HCT116 (cell line): ENCODE measurements around the gene DDX23. TPM values are rescaled to one million over a fixed set of nuclear protein-coding genes. Genes with fewer than 3 reads are reported as not detected.

Source experiments
- ATAC-seq: fragments of 200-7000 bp; cut with Tn5 transposase; 2 replicates; pipeline ENCODE4 v1.9.1; 2020; ENCODE audit warnings: mild to moderate bottlenecking, moderate library complexity
- BruUV-seq: library from RNA; stranded (reverse); fragments of 400-500 nt; replicated peaks from 2 replicates; lab custom pipeline; 2021; lab: Mats Ljungman, UMichigan
- CTCF ChIA-PET: fragments of 300-600 bp; sonication (Branson Sonifier 250); formaldehyde crosslinking; loops from one replicate; lab custom pipeline; 2021; ENCODE audit warnings: antibody characterized with exemption; lab: Charles Lee
- POLR2A ChIA-PET: fragments of 300-600, 350-600 bp; sonication (Branson Sonifier 250); formaldehyde crosslinking; loops from one replicate; lab custom pipeline; 2021; ENCODE audit warnings: antibody characterized with exemption; lab: Charles Lee
- RAD21 ChIA-PET, 2 experiments: fragments of 300-600 bp; sonication (Branson Sonifier 250); formaldehyde crosslinking; loops; one replicate each; lab custom pipeline; 2023; ENCODE audit warnings: low total read pairs in 2 of 2; ENCODE audit not compliant: uncharacterized antibody in 2 of 2, unreplicated experiment in 2 of 2, low non-redundant PET in 1 of 2; lab: Charles Lee
- DNase-seq: peaks from one replicate; pipeline ENCODE4 v3.0.0-alpha.2; 2010; ENCODE audit warnings: low read depth, low spot score
- H2AFZ ChIP-seq: fragments of 200-600 bp; shearing (Covaris generic), sonication (generic); 2 replicates; pipeline ENCODE4 v1.6.1; 2017; ENCODE audit warnings: low read depth, mixed run types, mixed read lengths, antibody characterized with exemption, low read length; ENCODE audit not compliant: poor library complexity, severe bottlenecking
- H3K27ac ChIP-seq: 2 replicates; pipeline ENCODE4 v1.5.1; 2012; ENCODE audit warnings: low read depth, low read length
- H3K27me3 ChIP-seq: fragments of 200-600 bp; sonication (generic); 2 replicates; pipeline ENCODE4 v1.6.1; 2016; ENCODE audit warnings: mixed run types, low read length, mixed read lengths; ENCODE audit not compliant: insufficient read depth
- H3K36me3 ChIP-seq, 2 experiments: fragments of 200-500 bp in 1 of 2; fragments of 200-600 bp in 1 of 2; sonication (Bioruptor generic) in 1 of 2; sonication (generic) in 1 of 2; 2 replicates each; pipeline versions ENCODE4 v1.5.1 to v1.6.1; 2014 to 2016; ENCODE audit warnings: low read length in 2 of 2, inconsistent platforms in 1 of 2, mixed read lengths in 1 of 2, mixed run types in 1 of 2; ENCODE audit not compliant: insufficient read depth in 2 of 2, control insufficient read depth in 1 of 2
- H3K4me1 ChIP-seq, 2 experiments: fragments of 200-600 bp in 1 of 2; sonication (generic) in 1 of 2; 2 replicates each; pipeline versions ENCODE4 v1.5.1 to v1.6.1; 2012 to 2017; ENCODE audit warnings: low read length in 2 of 2, inconsistent platforms in 1 of 2, mild to moderate bottlenecking in 1 of 2, mixed read lengths in 1 of 2, mixed run types in 1 of 2, moderate library complexity in 1 of 2; ENCODE audit not compliant: insufficient read depth in 2 of 2, control insufficient read depth in 1 of 2
- H3K4me2 ChIP-seq: fragments of 200-600 bp; sonication (generic); 2 replicates; pipeline ENCODE4 v1.6.1; 2017; ENCODE audit warnings: mixed run types, low read length, mixed read lengths
- H3K4me3 ChIP-seq, 2 experiments: fragments of 200-600 bp in 1 of 2; sonication (generic) in 1 of 2; replicated peaks in 1 of 2; 2 replicates each; pipeline ENCODE4 v1.5.1; 2011 to 2016; ENCODE audit warnings: low read length in 2 of 2, control low read depth in 1 of 2, low read depth in 1 of 2, mild to moderate bottlenecking in 1 of 2, mixed read lengths in 1 of 2, mixed run types in 1 of 2
- H3K79me2 ChIP-seq: fragments of 200-600 bp; sonication (generic); 2 replicates; pipeline ENCODE4 v1.6.1; 2017; ENCODE audit warnings: mild to moderate bottlenecking, mixed run types, low read length, moderate library complexity, mixed read lengths; ENCODE audit not compliant: insufficient read depth
- H3K9ac ChIP-seq: fragments of 200-600 bp; sonication (generic); 2 replicates; pipeline ENCODE4 v1.6.1; 2016; ENCODE audit warnings: low read length, mixed read lengths
- H3K9me2 ChIP-seq: fragments of 200-600 bp; sonication (generic), shearing (Covaris generic); 2 replicates; pipeline ENCODE4 v1.6.1; 2017; ENCODE audit warnings: mixed run types, mild to moderate bottlenecking, moderate library complexity; ENCODE audit not compliant: insufficient read depth
- H3K9me3 ChIP-seq, 2 experiments: fragments of 200-500 bp in 1 of 2; fragments of 200-600 bp in 1 of 2; sonication (Bioruptor generic) in 1 of 2; sonication (generic) in 1 of 2; 2 replicates each; pipeline ENCODE4 v1.6.1; 2014 to 2017; ENCODE audit warnings: low read length in 2 of 2, mixed read lengths in 2 of 2, inconsistent platforms in 1 of 2, low read depth in 1 of 2, mild to moderate bottlenecking in 1 of 2, mixed run types in 1 of 2, moderate library complexity in 1 of 2; ENCODE audit not compliant: control insufficient read depth in 1 of 2, insufficient read depth in 1 of 2
- H4K20me1 ChIP-seq: fragments of 200-600 bp; sonication (generic), shearing (Covaris generic); 2 replicates; pipeline ENCODE4 v1.6.1; 2017; ENCODE audit warnings: mixed run types, mild to moderate bottlenecking, moderate library complexity; ENCODE audit not compliant: insufficient read depth
- ATF3 ChIP-seq: IDR thresholded peaks from 2 replicates; pipeline ENCODE4 v1.6.1; 2012
- EGR1 ChIP-seq: IDR thresholded peaks from 2 replicates; pipeline ENCODE4 v1.6.1; 2012; ENCODE audit warnings: low read depth
- EZH2phosphoT487 ChIP-seq: fragments of 200-600 bp; IDR thresholded peaks from 2 replicates; pipeline ENCODE4 v1.6.1; 2018; ENCODE audit warnings: antibody characterized with exemption, borderline replicate concordance
- FOSL1 ChIP-seq: IDR thresholded peaks from 2 replicates; pipeline ENCODE4 v1.6.1; 2012; ENCODE audit warnings: low read depth
- JUND ChIP-seq: IDR thresholded peaks from 2 replicates; pipeline ENCODE4 v1.6.1; 2012
- POLR2A ChIP-seq: IDR thresholded peaks from 2 replicates; pipeline ENCODE4 v1.7.0; 2011; ENCODE audit warnings: borderline replicate concordance; ENCODE audit not compliant: insufficient read depth, insufficient read length; ENCODE audit errors: extremely low read depth
- POLR2AphosphoS5 ChIP-seq: IDR thresholded peaks from 2 replicates; pipeline ENCODE4 v1.6.1; 2011; ENCODE audit warnings: mild to moderate bottlenecking, low read depth, low read length, moderate library complexity
- RAD21 ChIP-seq: IDR thresholded peaks from 2 replicates; pipeline ENCODE4 v1.6.1; 2012; ENCODE audit warnings: low read depth, mild to moderate bottlenecking
- SIN3A ChIP-seq: IDR thresholded peaks from 2 replicates; pipeline ENCODE4 v1.6.1; 2012; ENCODE audit warnings: low read depth
- SRF ChIP-seq: IDR thresholded peaks from 2 replicates; pipeline ENCODE4 v1.6.1; 2012; ENCODE audit warnings: low read depth
- TCF7L2 ChIP-seq: IDR thresholded peaks from 2 replicates; pipeline ENCODE4 v1.7.0; 2011; ENCODE audit warnings: borderline replicate concordance, inconsistent platforms; ENCODE audit not compliant: insufficient read depth, insufficient read length; ENCODE audit errors: extremely low read depth
- YY1 ChIP-seq: IDR thresholded peaks from 2 replicates; pipeline ENCODE4 v1.6.1; 2011; ENCODE audit warnings: low read length, low read depth, moderate library complexity, mild to moderate bottlenecking; ENCODE audit not compliant: insufficient replicate concordance; ENCODE audit errors: extremely low read depth
- ZFX ChIP-seq: fragments of 450-650 bp; IDR thresholded peaks from 2 replicates; pipeline ENCODE4 v1.6.1; 2017
- ZNF274 ChIP-seq: fragments of 200-500 bp; sonication (Bioruptor generic); IDR thresholded peaks from 2 replicates; pipeline ENCODE4 v1.6.1; 2014; ENCODE audit warnings: mild to moderate bottlenecking, low read depth, low read length, inconsistent platforms
- intact Hi-C: fragments of 100-400 bp; cut with micrococcal nuclease; formaldehyde crosslinking; loops from 2 replicates; pipeline ENCODE4 v1.10.0; 2022
- total RNA-seq: library from RNA; stranded (reverse); gene quantifications from one replicate; pipeline ENCODE4 v1.2.1, GENCODE V29; 2021; ENCODE audit not compliant: unreplicated experiment
- TF ChIP-seq, protein P1 (sequence below), 3 experiments: fragments of 200-600 bp in 1 of 3; sonication (generic) in 1 of 3; IDR thresholded peaks in 2 of 3; conservative IDR thresholded peaks in 1 of 3; 2 replicates each; pipeline ENCODE4 v1.5.1; 2012 to 2017; ENCODE audit warnings: low read depth in 2 of 3, low read length in 2 of 3, antibody characterized with exemption in 1 of 3, borderline replicate concordance in 1 of 3, control low read depth in 1 of 3, mild to moderate bottlenecking in 1 of 3, mixed read lengths in 1 of 3, mixed run types in 1 of 3, moderate library complexity in 1 of 3; ENCODE audit not compliant: insufficient read depth in 1 of 3

The DDX23 gene
- total RNA-seq, 1 experiment from 2014 or later, result 75.0 TPM

DNA sequence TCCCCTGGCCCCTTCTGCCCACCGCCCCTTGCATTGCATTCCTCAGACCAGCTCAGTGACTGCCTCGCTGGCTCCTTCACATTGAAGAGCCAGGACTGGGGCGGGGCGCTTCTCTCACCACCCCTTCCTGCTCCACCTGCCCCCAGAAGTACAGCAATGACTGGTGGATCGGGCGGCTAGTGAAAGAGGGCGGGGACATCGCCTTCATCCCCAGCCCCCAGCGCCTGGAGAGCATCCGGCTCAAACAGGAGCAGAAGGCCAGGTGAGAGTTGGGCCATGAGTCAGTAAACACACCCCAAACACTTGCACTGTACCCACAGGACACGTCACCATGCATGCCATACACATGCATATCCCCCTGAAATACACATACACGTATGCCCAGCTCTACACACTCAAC is 27.9 kb downstream of the DDX23 start:
- intact Hi-C loops, result no loop called here
- no peak overlapping the region for H3K4me2 ChIP-seq
- TF ChIP-seq FOSL1 (no peak), POLR2AphosphoS5 (no peak), JUND (no peak), EZH2phosphoT487 (no peak)
- CTCF ChIA-PET, result no interaction called here
- DNase-seq (no peak), ATAC-seq (no peak)
- H3K9me3 ChIP-seq, result no peaks in the 10 kb centered on the region
- BruUV-seq, result no TSS peak
- H3K27ac ChIP-seq, result no peak overlapping the region
- peaks cover 4 to 15% of the 10 kb centered on the region in 2 experiments; a peak in 3 of 4 replicates for H3K36me3 ChIP-seq
- H3K79me2 ChIP-seq, result no peaks in the 10 kb centered on the region
- no peaks in the 10 kb centered on the region for H3K9me2 ChIP-seq
- POLR2A ChIA-PET, result no interaction called here
- H3K27me3 ChIP-seq, result no peaks in the 10 kb centered on the region
- no peak overlapping the region for H3K9ac ChIP-seq
- no peaks in the 10 kb centered on the region for H4K20me1 ChIP-seq
- H3K4me1 ChIP-seq, result peaks cover 1 to 2% of the 10 kb centered on the region in 2 experiments; a peak in 2 of 4 replicates
- no peak overlapping the region for H2AFZ ChIP-seq
- RAD21 ChIA-PET, result no interaction called here
- no peak overlapping the region for H3K4me3 ChIP-seq

DNA sequence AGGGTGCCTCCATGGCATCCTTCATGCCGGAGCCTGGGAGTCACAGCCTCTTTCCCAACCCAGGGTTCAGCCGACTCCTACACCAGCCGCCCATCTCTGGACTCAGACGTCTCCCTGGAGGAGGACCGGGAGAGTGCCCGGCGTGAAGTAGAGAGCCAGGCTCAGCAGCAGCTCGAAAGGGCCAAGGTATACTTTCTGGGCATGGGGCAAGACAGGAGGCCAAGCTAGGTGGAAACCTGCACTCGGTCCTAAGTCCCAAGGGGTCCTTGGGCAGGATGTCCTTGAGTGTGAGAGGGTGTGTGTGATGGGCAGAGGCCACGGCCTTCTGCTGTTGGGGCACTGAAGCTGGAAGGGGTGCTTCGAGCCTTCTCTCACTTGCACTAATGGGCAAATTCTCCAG is 28.7 kb downstream of the DDX23 start:
- Histone ChIP-seq H4K20me1 (no peaks in the 10 kb centered on the region), H3K36me3 (peaks cover 0 to 7% of the 10 kb centered on the region in 2 experiments; a peak in 1 of 4 replicates), H3K4me3 (no peak overlapping the region), H3K4me2 (no peak overlapping the region), H3K9ac (no peak overlapping the region), H3K79me2 (no peaks in the 10 kb centered on the region), H2AFZ (no peak overlapping the region), H3K27me3 (no peaks in the 10 kb centered on the region), H3K9me2 (no peaks in the 10 kb centered on the region), H3K4me1 (peaks cover 3 to 8% of the 10 kb centered on the region in 2 experiments; a peak in 2 of 4 replicates), H3K27ac (no peak overlapping the region), H3K9me3 (no peaks in the 10 kb centered on the region)
- no peak for ATAC-seq
- BruUV-seq, result no TSS peak
- POLR2A ChIA-PET, result no interaction called here
- CTCF ChIA-PET, result no interaction called here
- intact Hi-C loops, result no loop called here
- RAD21 ChIA-PET, result no interaction called here
- no peak for TF ChIP-seq TCF7L2
- TF ChIP-seq POLR2AphosphoS5, result no peak
- TF ChIP-seq YY1, result no peak
- TF ChIP-seq SRF, result no peak
- no peak for TF ChIP-seq SIN3A
- TF ChIP-seq ATF3, result no peak
- TF ChIP-seq POLR2A, result no peak
- no peak for TF ChIP-seq EGR1
- no peak for TF ChIP-seq ZFX
- TF ChIP-seq, protein P1, sequence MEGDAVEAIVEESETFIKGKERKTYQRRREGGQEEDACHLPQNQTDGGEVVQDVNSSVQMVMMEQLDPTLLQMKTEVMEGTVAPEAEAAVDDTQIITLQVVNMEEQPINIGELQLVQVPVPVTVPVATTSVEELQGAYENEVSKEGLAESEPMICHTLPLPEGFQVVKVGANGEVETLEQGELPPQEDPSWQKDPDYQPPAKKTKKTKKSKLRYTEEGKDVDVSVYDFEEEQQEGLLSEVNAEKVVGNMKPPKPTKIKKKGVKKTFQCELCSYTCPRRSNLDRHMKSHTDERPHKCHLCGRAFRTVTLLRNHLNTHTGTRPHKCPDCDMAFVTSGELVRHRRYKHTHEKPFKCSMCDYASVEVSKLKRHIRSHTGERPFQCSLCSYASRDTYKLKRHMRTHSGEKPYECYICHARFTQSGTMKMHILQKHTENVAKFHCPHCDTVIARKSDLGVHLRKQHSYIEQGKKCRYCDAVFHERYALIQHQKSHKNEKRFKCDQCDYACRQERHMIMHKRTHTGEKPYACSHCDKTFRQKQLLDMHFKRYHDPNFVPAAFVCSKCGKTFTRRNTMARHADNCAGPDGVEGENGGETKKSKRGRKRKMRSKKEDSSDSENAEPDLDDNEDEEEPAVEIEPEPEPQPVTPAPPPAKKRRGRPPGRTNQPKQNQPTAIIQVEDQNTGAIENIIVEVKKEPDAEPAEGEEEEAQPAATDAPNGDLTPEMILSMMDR (IDR thresholded peaks at IDR 0.05 in 2 of 3, conservative IDR thresholded peaks at IDR 0.05 in 1 of 3; ENCODE audit: borderline replicate concordance in 1 of 3, insufficient read depth in 1 of 3, low read depth in 2 of 3, low read length in 2 of 3), result no peak
- TF ChIP-seq RAD21, result no peak
- TF ChIP-seq ZNF274, result no peak
- no peak for DNase-seq
